ENCODE data around the gene SOD3.
A peak's percentile ranks its signal among the peaks of the same experiment; 100 is the strongest.

Gene SOD3

GRCh38 chr4:24777536-24778463 is 17.6 kb upstream of the SOD3 start:
- no peak for TF ChIP-seq TAF1 (IDR thresholded peaks at IDR 0.05; ENCODE audit: borderline replicate concordance, insufficient read depth, low read length)
- TF ChIP-seq FOXP2 (optimal IDR thresholded peaks at IDR 0.05; ENCODE audit: borderline replicate concordance, extremely low read depth, extremely low read length, insufficient read depth) = no peak
- TF ChIP-seq REST (IDR thresholded peaks at IDR 0.05; ENCODE audit: insufficient read depth in 1 of 2, low read depth in 2 of 2, low read length in 2 of 2) = no peak
- TF ChIP-seq POLR2AphosphoS5 (IDR thresholded peaks at IDR 0.05; ENCODE audit: low read depth, low read length) = no peak
- TF ChIP-seq SIN3A (IDR thresholded peaks at IDR 0.05; ENCODE audit: borderline replicate concordance, insufficient read depth, low read length) = no peak

GRCh38 chr4:24778464-24779225 is 16.7 kb upstream of the SOD3 start:
- TF ChIP-seq SIN3A (IDR thresholded peaks at IDR 0.05; ENCODE audit: borderline replicate concordance, insufficient read depth, low read length) (peak; percentile 51; the same call in 1 of the 2 replicates), TAF1 (IDR thresholded peaks at IDR 0.05; ENCODE audit: borderline replicate concordance, insufficient read depth, low read length) (no peak), FOXP2 (optimal IDR thresholded peaks at IDR 0.05; ENCODE audit: borderline replicate concordance, extremely low read depth, extremely low read length, insufficient read depth) (no peak), REST (IDR thresholded peaks at IDR 0.05; ENCODE audit: insufficient read depth in 1 of 2, low read depth in 2 of 2, low read length in 2 of 2) (0 out of 4 replicates have a peak, but pooled peaks of 1 of the 2 experiments have one; percentile 36), POLR2AphosphoS5 (IDR thresholded peaks at IDR 0.05; ENCODE audit: low read depth, low read length) (no peak)

- TF ChIP-seq TAF1 (IDR thresholded peaks at IDR 0.05; ENCODE audit: borderline replicate concordance, insufficient read depth, low read length) (no peak), SIN3A (IDR thresholded peaks at IDR 0.05; ENCODE audit: borderline replicate concordance, insufficient read depth, low read length) (no peak), POLR2AphosphoS5 (IDR thresholded peaks at IDR 0.05; ENCODE audit: low read depth, low read length) (no peak), FOXP2 (optimal IDR thresholded peaks at IDR 0.05; ENCODE audit: borderline replicate concordance, extremely low read depth, extremely low read length, insufficient read depth) (no peak), REST (IDR thresholded peaks at IDR 0.05; ENCODE audit: insufficient read depth in 1 of 2, low read depth in 2 of 2, low read length in 2 of 2) (no peak)
Observed at GRCh38 chr4:24780936-24781495, 14.4 kb upstream of the SOD3 start.

- TF ChIP-seq FOXP2 (optimal IDR thresholded peaks at IDR 0.05; ENCODE audit: borderline replicate concordance, extremely low read depth, extremely low read length, insufficient read depth) = no peak
- 0 out of 2 replicates have a peak, but pooled peaks have one; percentile 59 for TF ChIP-seq SIN3A (IDR thresholded peaks at IDR 0.05; ENCODE audit: borderline replicate concordance, insufficient read depth, low read length)
Observed at GRCh38 chr4:24781999-24782745, 13.2 kb upstream of the SOD3 start.

All from PFSK-1 (cell line).